ENCODE data around the gene XPR1.

DNA sequence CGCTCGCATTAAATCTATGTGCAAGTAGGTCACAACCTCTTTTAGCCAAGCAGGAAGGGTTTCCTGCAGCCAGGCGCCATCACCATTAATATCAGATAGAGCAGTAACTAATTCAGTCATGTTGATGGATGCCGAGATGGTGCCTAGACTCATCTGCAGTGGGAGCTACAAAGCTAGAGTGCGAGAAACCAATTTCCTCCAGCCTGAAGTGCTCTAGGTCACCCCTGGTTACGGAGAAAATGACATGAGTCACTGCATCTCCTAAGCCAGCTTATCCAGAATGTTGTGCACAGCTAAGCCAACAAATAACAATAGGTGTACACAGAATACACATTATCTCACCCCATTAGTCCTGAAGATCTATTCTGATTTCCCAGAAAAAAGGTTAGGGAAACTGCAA, 37.1 kb upstream of the XPR1 start:
- TF ChIP-seq, protein P1, sequence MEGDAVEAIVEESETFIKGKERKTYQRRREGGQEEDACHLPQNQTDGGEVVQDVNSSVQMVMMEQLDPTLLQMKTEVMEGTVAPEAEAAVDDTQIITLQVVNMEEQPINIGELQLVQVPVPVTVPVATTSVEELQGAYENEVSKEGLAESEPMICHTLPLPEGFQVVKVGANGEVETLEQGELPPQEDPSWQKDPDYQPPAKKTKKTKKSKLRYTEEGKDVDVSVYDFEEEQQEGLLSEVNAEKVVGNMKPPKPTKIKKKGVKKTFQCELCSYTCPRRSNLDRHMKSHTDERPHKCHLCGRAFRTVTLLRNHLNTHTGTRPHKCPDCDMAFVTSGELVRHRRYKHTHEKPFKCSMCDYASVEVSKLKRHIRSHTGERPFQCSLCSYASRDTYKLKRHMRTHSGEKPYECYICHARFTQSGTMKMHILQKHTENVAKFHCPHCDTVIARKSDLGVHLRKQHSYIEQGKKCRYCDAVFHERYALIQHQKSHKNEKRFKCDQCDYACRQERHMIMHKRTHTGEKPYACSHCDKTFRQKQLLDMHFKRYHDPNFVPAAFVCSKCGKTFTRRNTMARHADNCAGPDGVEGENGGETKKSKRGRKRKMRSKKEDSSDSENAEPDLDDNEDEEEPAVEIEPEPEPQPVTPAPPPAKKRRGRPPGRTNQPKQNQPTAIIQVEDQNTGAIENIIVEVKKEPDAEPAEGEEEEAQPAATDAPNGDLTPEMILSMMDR (conservative IDR thresholded peaks at IDR 0.05) = no peak
- no peak for TF ChIP-seq EZH2 (IDR thresholded peaks at IDR 0.05; ENCODE audit: low read depth)

Measured in PC-9 (cell line).